Neuronal stem cell (in vitro differentiated cells): ENCODE measurements around the gene AKAP6.

Experiments used
- DNase-seq: peaks from one replicate; pipeline ENCODE4 v3.0.0-alpha.2; 2013; ENCODE audit warnings: low spot score
- H2AFZ ChIP-seq: one replicate; pipeline ENCODE4 v1.6.1; 2013; ENCODE audit warnings: mild to moderate bottlenecking, low read length, inconsistent platforms
- H2AK5ac ChIP-seq: 2 replicates; pipeline ENCODE4 v1.6.1; 2013; ENCODE audit warnings: low read depth, mild to moderate bottlenecking, inconsistent platforms, low read length, moderate library complexity, mixed read lengths
- H2BK120ac ChIP-seq: 2 replicates; pipeline ENCODE4 v1.6.1; 2013; ENCODE audit warnings: low read depth, mild to moderate bottlenecking, inconsistent platforms, low read length, moderate library complexity, mixed read lengths
- H2BK12ac ChIP-seq: one replicate; pipeline ENCODE4 v1.6.1; 2013; ENCODE audit warnings: low read length, inconsistent platforms
- H2BK15ac ChIP-seq: 2 replicates; pipeline ENCODE4 v1.6.1; 2013; ENCODE audit warnings: mild to moderate bottlenecking, low read length, inconsistent platforms, mixed read lengths
- H2BK5ac ChIP-seq: one replicate; pipeline ENCODE4 v1.6.1; 2013; ENCODE audit warnings: inconsistent platforms, mild to moderate bottlenecking, low read length, moderate library complexity
- H3K14ac ChIP-seq: one replicate; pipeline ENCODE4 v1.6.1; 2013; ENCODE audit warnings: low read length, inconsistent platforms
- H3K18ac ChIP-seq: 2 replicates; pipeline ENCODE4 v1.6.1; 2013; ENCODE audit warnings: low read length, inconsistent platforms
- H3K23ac ChIP-seq: 2 replicates; pipeline ENCODE4 v1.6.1; 2013; ENCODE audit warnings: low read depth, mild to moderate bottlenecking, mixed read lengths, low read length, inconsistent platforms; ENCODE audit not compliant: poor library complexity
- H3K27ac ChIP-seq: replicated peaks from 3 replicates; pipeline ENCODE4 v1.5.1; 2013; ENCODE audit warnings: low read length, inconsistent platforms
- H3K27me3 ChIP-seq, 3 experiments: 2 replicates each; pipeline ENCODE4 v1.6.1; 2013; ENCODE audit warnings: low read length in 3 of 3, mild to moderate bottlenecking in 2 of 3, inconsistent platforms in 1 of 3, low read depth in 1 of 3, mixed read lengths in 1 of 3, moderate library complexity in 1 of 3; ENCODE audit not compliant: control insufficient read depth in 3 of 3, insufficient read depth in 3 of 3
- H3K36me3 ChIP-seq, 2 donors: replicated peaks in 1 of 2; 2 replicates each; pipeline ENCODE4 v1.6.1; 2013; ENCODE audit warnings: low read length in 2 of 2; ENCODE audit not compliant: control insufficient read depth in 2 of 2, insufficient read depth in 2 of 2
- H3K4ac ChIP-seq: 2 replicates; pipeline ENCODE4 v1.6.1; 2013; ENCODE audit warnings: inconsistent platforms, mild to moderate bottlenecking, low read length, moderate library complexity
- H3K4me1 ChIP-seq, 2 donors: 1 replicate in 1 of 2; 2 replicates in 1 of 2; pipeline ENCODE4 v1.6.1; 2013; ENCODE audit warnings: low read length in 2 of 2, low read depth in 1 of 2; ENCODE audit not compliant: control insufficient read depth in 2 of 2, insufficient read depth in 1 of 2
- H3K4me2 ChIP-seq: one replicate; pipeline ENCODE4 v1.6.1; 2013; ENCODE audit warnings: mild to moderate bottlenecking, low read length, inconsistent platforms; ENCODE audit not compliant: insufficient read depth, poor library complexity, severe bottlenecking
- H3K4me3 ChIP-seq, 2 donors: 2 replicates each; pipeline ENCODE4 v1.5.1; 2013; ENCODE audit warnings: low read length in 2 of 2, mild to moderate bottlenecking in 2 of 2, inconsistent platforms in 1 of 2, moderate library complexity in 1 of 2
- H3K79me1 ChIP-seq: one replicate; pipeline ENCODE4 v1.6.1; 2013; ENCODE audit warnings: low read depth, mild to moderate bottlenecking, inconsistent platforms, low read length, moderate library complexity
- H3K9ac ChIP-seq: one replicate; pipeline ENCODE4 v1.6.1; 2013; ENCODE audit warnings: mild to moderate bottlenecking, low read depth, low read length, inconsistent platforms; ENCODE audit not compliant: poor library complexity
- H3K9me3 ChIP-seq, 2 donors: replicated peaks in 1 of 2; 2 replicates each; pipeline versions ENCODE3 to v1.6.1; 2013; ENCODE audit warnings: low read length in 2 of 2, mild to moderate bottlenecking in 2 of 2, inconsistent platforms in 1 of 2, low read depth in 1 of 2, mixed read lengths in 1 of 2, moderate library complexity in 1 of 2; ENCODE audit not compliant: control insufficient read depth in 2 of 2, insufficient read depth in 1 of 2
- H4K8ac ChIP-seq: one replicate; pipeline ENCODE4 v1.6.1; 2013; ENCODE audit warnings: low read depth, mild to moderate bottlenecking, inconsistent platforms, low read length, moderate library complexity
- H4K91ac ChIP-seq: one replicate; pipeline ENCODE4 v1.6.1; 2013; ENCODE audit warnings: low read length, low read depth, mild to moderate bottlenecking, inconsistent platforms; ENCODE audit not compliant: poor library complexity
- WGBS, 2 donors: extraction: QIAGEN DNeasy Blood & Tissue Kit; methylation state at CpG; one replicate each; pipeline ENCODE4 v1.1.7; 2013; ENCODE audit warnings: missing lambda C conversion rate in 2 of 2, mixed read lengths in 1 of 2; ENCODE audit not compliant: insufficient read length in 2 of 2, insufficient replicate concordance in 1 of 2; ENCODE audit errors: extremely low coverage in 2 of 2; 5-methylcytosine and 5-hydroxymethylcytosine counted together

AKAP6 gene

DNA sequence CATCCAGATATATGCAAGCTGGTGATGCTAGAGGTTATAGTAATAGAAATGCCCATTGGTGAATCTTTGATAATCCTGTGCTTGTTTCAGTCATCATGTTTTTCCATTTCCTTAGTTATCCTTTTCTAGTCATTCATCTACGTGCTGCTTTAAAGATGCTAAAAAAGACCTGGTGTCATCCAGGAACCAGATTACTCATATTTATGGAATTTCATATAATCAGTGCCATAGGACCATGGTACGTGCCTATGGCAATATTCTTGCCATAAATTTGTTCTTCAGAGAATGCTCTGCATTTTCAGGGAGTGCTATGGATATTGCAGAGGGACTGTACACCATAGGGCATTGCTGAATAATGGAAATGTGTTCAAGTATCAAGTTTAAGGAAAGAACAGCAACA lies 267.3 kb downstream of the AKAP6 start:
- no peaks in the 10 kb centered on the region for H3K36me3 ChIP-seq
- no peak overlapping the region for H3K4me3 ChIP-seq
- no peak overlapping the region for H2BK15ac ChIP-seq
- H3K18ac ChIP-seq: no peak overlapping the region
- no peak overlapping the region for H3K4ac ChIP-seq
- DNase-seq: no peak
- peaks cover 0 to 11% of the 10 kb centered on the region in 2 donors for H3K4me1 ChIP-seq
- H2BK5ac ChIP-seq: no peak overlapping the region
- no CpG with 5 or more reads among the region's 2 CpGs for WGBS, 2 donors
- no peak overlapping the region for H2BK120ac ChIP-seq
- H4K91ac ChIP-seq: no peak overlapping the region
- no peak overlapping the region for H2BK12ac ChIP-seq
- H3K27me3 ChIP-seq: no peaks in the 10 kb centered on the region
- H3K27ac ChIP-seq: no peak overlapping the region
- no peaks in the 10 kb centered on the region for H3K79me1 ChIP-seq
- no peak overlapping the region for H3K23ac ChIP-seq
- no peak overlapping the region for H2AFZ ChIP-seq
- H4K8ac ChIP-seq: no peak overlapping the region
- H3K9me3 ChIP-seq: no peaks in the 10 kb centered on the region
- no peak overlapping the region for H3K4me2 ChIP-seq
- no peak overlapping the region for H3K9ac ChIP-seq
- H2AK5ac ChIP-seq: no peak overlapping the region
- no peak overlapping the region for H3K14ac ChIP-seq

GRCh38 chr14:32597771-32598170 lies 268.7 kb downstream of the AKAP6 start:
- Histone ChIP-seq H3K9me3 (no peaks in the 10 kb centered on the region), H3K18ac (no peak overlapping the region), H3K23ac (no peak overlapping the region), H2AFZ (no peak overlapping the region), H3K79me1 (no peaks in the 10 kb centered on the region), H3K27me3 (no peaks in the 10 kb centered on the region), H3K4ac (no peak overlapping the region), H3K27ac (no peak overlapping the region), H3K14ac (no peak overlapping the region), H4K8ac (no peak overlapping the region), H4K91ac (no peak overlapping the region), H3K4me3 (no peak overlapping the region), H3K9ac (no peak overlapping the region), H2BK15ac (no peak overlapping the region), H2BK12ac (no peak overlapping the region), H2BK120ac (no peak overlapping the region), H3K4me2 (no peak overlapping the region), H2BK5ac (no peak overlapping the region), H3K36me3 (no peaks in the 10 kb centered on the region), H3K4me1 (peaks cover 0 to 11% of the 10 kb centered on the region in 2 donors), H2AK5ac (no peak overlapping the region)
- no peak for DNase-seq
- no CpG with 5 or more reads among the region's 2 CpGs for WGBS, 2 donors

DNA sequence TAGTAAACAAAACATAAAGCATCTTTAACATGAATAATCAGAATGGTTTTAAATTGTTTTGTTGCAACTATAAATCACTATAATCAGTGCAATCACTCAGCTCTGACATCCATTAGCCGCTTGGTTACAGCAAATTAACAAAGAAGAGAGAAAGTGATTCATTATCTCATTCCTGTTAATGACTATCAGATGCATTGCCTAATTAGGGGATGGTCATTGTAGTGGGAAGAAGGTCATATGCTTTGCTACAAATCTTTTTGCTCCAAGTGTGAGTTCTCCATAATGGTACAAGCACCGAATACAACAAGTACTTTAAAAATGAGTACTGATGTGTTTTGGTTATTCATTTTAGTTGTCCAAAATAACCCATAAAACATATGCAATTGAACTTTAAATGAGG lies 272.0 kb downstream of the AKAP6 start:
- Histone ChIP-seq H3K9ac (no peak overlapping the region), H3K4ac (no peak overlapping the region), H3K14ac (no peak overlapping the region), H3K18ac (no peak overlapping the region), H2BK5ac (no peak overlapping the region), H2AK5ac (no peak overlapping the region), H2BK12ac (no peak overlapping the region), H4K8ac (no peak overlapping the region), H3K9me3 (no peaks in the 10 kb centered on the region), H3K4me2 (no peak overlapping the region), H3K27ac (no peak overlapping the region), H3K4me3 (no peak overlapping the region), H2AFZ (no peak overlapping the region), H3K23ac (no peak overlapping the region), H2BK120ac (no peak overlapping the region), H2BK15ac (no peak overlapping the region), H3K36me3 (no peaks in the 10 kb centered on the region), H3K27me3 (no peaks in the 10 kb centered on the region), H3K4me1 (peaks cover 0 to 11% of the 10 kb centered on the region in 2 donors), H4K91ac (no peak overlapping the region), H3K79me1 (no peaks in the 10 kb centered on the region)
- no peak for DNase-seq
- WGBS, 2 donors: no CpG with 5 or more reads among the region's 2 CpGs

GRCh38 chr14:32601906-32602305 lies 272.8 kb downstream of the AKAP6 start:
- Histone ChIP-seq H4K8ac (no peak overlapping the region), H2AFZ (no peak overlapping the region), H3K36me3 (no peaks in the 10 kb centered on the region), H3K27me3 (no peaks in the 10 kb centered on the region), H2AK5ac (no peak overlapping the region), H3K79me1 (no peaks in the 10 kb centered on the region), H2BK12ac (no peak overlapping the region), H2BK5ac (no peak overlapping the region), H3K4ac (no peak overlapping the region), H3K27ac (no peak overlapping the region), H3K23ac (no peak overlapping the region), H2BK15ac (no peak overlapping the region), H4K91ac (no peak overlapping the region), H3K18ac (no peak overlapping the region), H3K9ac (no peak overlapping the region), H3K14ac (no peak overlapping the region), H3K4me2 (no peak overlapping the region), H2BK120ac (no peak overlapping the region), H3K9me3 (no peaks in the 10 kb centered on the region), H3K4me1 (peaks cover 0 to 11% of the 10 kb centered on the region in 2 donors), H3K4me3 (no peak overlapping the region)
- DNase-seq: no peak
- no CpG with 5 or more reads among the region's 3 CpGs for WGBS, 2 donors
